ENCODE results near the gene MRPS35.

Gene MRPS35

DNA sequence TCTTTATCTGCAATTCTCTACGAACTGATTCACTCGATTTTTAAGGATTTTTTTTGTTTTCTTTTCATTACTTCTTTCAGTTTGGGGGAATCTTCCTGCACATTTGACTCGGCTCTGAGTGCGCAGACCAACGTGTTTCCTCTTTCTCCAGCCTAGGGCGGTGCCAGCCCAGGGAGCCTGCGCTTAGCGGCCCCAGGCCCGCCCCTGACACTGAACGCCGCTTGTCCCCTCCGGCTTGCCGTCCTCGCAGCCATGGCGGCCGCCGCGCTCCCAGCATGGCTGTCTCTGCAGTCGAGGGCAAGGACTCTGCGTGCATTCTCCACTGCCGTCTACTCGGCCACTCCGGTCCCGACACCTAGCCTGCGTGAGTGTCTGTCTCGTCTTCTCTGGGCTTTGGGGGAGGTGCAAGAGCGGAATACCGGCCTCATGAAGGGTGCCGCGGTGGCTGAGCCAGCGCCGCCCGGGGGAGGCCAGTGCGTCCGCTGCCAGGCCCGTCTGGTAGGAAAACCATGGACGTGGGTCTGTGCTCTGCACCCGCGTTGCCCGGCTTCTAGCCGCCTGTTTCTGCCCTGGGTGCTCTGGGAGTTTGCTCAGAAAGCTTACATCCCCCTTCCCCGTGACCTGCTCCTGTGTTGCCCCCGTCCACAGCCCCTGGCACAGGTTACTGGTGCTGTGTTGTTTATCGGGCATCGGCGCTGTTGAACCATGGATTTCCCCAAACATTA, at the start of gene MRPS35:
MRPS35 (plus strand) TSS at position 241 of the 725 bp plus-strand sequence; CDS start at position 253, 12 bp downstream.
- DNase-seq: peak; percentile 48 to 92 (median 83)

GRCh38 chr12:27665704-27666103, 44.9 kb upstream of the MRPS35 start:
- no peak for DNase-seq

- DNase-seq: no peak
Observed at GRCh38 chr12:27666510-27666909, 44.1 kb upstream of the MRPS35 start.

DNA sequence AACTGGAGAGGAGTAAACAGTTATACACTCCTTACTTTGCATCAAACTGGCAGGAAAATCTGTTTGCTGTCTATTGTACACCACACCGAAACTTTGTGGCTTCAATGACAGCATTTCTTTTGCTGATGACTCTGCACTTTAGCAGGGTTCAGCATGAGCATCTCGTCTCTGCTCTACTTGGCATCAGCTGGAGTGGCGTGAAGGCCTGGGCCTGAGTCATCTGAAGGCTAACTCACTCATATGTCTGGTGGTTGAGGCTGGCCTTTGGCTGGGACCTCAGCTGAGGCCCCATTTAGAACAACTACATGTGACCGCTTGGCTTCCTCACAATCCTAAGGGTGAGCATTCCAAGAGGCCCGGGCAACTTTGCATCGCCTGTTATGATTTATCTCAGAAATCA, 43.1 kb upstream of the MRPS35 start:
- no peak for DNase-seq

- DNase-seq: no peak
Observed at GRCh38 chr12:27672051-27672450, 38.6 kb upstream of the MRPS35 start.

- DNase-seq: no peak
Observed at GRCh38 chr12:27672643-27673042, 38.0 kb upstream of the MRPS35 start.

DNA sequence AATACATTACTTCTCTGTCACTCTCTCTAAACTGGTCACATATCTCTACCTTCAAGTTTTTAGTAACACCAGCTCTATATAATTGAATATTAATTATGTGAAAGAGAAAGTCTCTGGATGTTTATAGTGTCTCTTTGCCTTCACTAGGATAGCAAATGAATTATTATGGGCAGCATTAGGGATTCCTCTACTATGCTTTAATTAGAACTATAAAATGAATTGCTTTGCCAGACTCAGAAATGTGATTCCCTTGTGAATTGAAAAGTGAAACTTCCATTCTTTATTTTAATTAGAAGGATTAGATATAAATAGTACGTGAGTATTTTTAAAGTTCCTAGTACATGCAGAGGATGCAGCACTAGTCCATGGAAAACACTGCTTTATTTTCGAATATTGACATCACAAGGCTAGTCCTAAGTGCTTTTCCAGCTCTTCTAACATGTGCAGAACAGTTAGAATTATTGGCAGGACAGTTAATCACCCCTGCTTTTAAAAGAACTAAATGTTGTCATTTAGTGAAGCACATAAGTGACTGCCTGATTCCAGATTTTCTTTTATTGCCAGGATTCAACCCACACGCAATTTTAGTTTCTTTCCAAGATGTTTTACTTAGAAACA, 37.4 kb upstream of the MRPS35 start:
- DNase-seq: peak in 1 of 56 donors; percentile 1

GRCh38 chr12:27674989-27675388, 35.6 kb upstream of the MRPS35 start:
- no peak for DNase-seq

GRCh38 chr12:27680619-27681018, 30.0 kb upstream of the MRPS35 start:
- no peak for DNase-seq

DNA sequence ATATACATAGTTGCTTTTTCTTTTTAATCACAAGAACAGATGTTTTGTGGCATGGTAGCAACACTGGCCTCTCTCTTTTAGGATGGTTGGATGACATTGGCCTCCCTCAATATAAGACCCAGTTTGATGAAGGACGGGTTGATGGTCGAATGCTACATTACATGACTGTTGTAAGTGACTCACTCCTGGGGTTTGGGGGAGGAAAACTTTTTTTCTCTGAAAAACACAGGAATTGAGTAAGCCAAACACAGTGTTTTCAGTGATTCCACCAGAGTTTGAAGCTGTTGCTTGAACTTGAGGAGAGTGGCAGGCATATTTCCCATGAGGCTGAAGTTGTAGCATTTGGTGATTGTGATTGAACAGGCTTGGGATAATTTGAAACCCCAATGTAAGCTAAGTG, 28.1 kb upstream of the MRPS35 start:
- DNase-seq: no peak

DNA sequence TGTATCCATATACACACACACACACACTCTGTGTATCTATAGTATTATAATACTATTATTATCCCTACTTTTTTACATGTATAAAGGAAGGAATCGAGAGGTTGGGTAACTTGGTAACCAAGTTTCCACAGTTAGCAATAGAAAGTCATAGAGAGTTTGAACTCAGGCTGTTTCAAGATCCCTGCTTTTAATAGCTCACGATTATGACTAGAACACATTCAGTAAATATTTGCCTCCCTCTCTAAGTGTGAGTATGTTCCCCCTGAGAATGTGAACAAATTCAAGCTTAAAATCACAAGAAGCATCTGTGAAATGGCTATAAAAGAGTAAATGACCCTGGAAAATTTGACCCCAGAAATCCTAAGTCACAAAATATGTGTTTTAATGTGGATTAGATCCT, 25.4 kb upstream of the MRPS35 start:
- DNase-seq: no peak

GRCh38 chr12:27686147-27686546, 24.5 kb upstream of the MRPS35 start:
- no peak for DNase-seq

DNA sequence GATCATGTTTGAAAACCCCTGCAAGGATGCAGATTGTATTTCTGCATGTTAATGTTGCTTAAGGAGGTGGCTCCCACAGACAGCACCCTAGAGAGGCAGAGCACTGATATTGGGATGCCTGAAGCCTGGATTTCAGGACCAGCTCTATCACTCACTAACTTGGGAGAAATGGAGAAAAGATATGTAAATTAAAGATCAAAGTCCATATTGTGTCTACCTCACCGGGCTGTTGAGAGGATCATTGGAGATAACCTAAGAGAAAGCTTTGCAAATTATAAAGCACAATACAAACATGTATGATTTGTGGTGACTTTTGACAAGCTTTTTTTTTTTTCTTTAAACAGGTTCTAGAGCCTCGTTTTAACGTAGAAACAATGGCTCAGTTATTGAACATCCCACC, 22.0 kb upstream of the MRPS35 start:
- no peak for DNase-seq

DNA sequence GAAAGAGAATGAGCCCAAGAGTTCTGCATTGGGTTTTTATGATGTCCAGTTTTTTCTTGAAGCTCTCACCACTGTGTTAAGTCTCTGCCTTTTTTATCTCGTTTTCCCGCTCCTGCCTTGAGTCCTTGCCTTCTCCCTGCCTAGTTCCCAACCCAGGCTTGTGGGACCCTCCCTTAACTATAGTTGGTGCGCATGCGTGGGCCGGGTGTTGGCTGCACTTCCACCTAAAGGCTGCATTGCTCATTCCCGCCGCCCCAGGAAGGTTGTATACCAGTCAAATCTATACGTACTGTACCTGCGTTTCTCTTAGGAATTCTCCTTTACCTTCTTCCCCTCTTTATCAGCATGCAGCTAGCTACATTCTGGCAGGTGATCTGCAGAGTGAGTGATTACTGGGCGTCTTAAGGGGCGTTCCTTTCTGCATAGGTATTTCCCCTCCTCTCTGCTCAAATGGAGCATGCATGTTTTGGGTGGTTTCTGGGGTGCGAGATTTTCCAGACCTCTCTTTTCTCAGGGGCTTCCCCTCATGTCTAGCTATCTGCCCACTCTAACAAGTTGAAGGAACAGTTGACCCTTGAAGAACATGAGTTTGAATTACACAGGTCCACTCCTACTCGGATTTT, 21.0 kb upstream of the MRPS35 start:
- DNase-seq: no peak

DNA sequence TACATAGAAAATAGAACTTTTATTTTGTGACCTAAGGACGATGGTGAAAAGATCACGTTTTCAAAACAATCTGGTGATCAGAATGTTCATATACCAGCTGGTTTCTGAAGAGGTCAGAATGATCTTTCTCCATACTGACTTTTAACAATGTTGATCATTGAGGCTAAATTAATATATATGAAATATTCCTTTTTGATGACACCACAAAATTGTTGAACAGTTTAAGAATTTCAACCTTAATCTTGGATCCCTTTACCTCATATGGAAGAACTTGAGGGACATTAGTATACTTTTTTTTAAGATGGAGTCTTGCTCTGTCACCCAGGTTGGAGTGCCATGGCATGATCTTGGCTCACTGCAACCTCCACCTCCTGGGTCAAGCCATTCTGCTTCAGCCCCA, 17.2 kb upstream of the MRPS35 start:
- no peak for DNase-seq

- no peak for DNase-seq
Observed at GRCh38 chr12:27695556-27696292, 14.9 kb upstream of the MRPS35 start.

GRCh38 chr12:27696293-27696652, 14.4 kb upstream of the MRPS35 start, which contains the start of gene REP15:
Gene REP15, plus strand, starts transcription at chr12:27696447. Its CDS starts 116 bp downstream, at chr12:27696563.
- DNase-seq: no peak

DNA sequence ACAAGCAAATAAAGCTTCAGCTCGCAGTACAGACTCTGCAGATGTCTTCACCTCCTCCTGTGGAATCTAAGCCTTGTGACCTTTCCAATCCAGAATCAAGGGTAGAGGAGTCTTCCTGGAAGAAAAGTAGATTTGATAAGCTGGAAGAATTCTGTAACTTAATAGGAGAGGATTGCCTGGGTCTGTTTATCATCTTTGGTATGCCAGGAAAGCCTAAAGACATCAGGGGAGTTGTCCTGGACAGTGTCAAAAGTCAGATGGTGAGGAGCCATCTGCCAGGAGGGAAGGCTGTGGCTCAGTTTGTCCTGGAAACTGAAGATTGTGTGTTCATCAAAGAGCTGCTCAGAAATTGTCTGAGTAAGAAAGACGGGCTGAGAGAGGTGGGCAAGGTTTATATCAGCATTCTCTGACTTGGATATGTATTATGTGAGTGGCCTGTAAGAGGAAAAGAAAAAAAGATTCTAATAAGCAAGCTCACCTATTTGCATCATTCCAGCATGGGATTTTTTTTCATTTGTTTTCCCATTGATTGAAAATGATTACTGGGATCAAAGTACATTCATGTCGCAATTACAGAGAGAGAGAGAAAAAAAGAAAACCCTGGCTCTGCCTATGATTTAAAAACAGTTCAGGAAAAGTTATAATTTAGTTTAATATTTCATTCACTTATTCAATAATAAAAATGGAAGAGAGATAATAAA, 13.6 kb upstream of the MRPS35 start:
- no peak for DNase-seq

DNA sequence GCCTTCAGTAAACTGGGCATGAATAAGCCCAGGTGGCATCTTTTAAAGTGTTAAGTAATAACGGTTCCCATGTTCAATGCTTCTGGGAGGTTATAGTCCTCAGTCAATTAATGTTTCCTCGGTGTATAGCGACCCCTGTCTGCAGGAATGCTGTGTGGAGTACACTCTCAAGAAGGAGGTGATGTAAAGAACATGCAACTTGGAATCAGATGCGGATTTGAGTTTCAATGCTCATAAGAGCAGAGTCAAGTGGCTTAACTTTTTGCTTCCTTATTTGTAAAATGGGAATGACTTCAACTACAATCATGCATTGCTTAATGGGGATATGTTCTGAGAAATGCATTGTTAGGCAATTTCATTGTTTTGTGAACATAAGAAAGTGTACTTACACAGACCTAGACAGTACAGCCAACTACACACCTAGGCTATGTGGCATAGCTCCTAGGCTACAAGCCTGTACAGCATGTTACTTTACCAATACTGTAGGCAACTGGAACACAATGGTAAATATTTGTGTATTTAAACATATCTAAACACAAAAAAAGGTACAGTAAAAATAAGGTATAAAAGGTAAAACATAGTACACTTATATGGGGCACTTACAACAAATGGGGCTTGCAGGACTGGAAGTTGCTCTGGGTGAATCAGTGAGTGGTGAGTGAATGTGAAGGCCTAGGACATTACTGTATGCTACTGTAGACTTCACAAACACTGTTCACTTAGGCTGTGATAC, 6.7 kb upstream of the MRPS35 start:
- DNase-seq: peak in 39 of 56 donors; percentile 0 to 84 (median 18)

DNA sequence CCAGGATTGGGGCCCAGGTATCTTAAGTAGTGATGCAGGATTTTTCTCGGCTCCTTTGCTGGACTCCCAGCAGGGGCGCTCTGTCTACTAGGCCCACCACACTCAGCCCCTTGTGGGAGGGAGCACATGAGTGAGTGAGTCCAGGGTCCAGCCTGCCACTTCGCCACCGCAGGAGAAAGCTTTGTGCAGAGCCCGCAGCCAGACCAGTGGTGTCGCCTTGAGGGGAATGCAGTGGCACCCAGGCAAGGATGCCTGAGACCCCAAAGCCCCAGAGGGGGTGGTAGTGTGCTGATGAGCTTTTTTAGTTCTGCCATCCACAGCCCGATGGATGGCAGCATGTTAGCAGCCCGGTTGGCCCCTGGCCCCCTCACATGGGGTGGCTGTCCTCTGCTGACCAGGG, 5.4 kb upstream of the MRPS35 start:
- no peak for DNase-seq

DNA sequence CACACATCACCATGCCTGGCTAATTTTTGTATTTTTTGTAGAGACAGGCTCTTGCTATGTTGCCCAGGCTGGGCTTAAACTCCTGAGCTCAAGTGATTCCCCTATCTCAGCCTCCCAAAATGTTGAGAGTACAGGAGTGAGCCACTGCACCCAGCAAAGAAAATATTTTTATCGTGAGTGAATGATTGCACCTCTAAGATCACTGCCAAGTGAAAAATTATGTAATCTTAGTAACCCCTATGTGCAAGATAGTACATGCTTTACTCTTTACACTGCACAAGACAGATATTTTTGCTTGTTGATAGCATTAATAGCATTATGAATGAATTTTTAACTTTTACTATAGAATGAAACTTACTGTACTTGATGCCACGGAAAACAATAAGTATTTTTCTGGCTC, 3.4 kb upstream of the MRPS35 start:
- no peak for DNase-seq
